Naive thymus-derived CD8-positive, alpha-beta T cell (primary cell): ENCODE data around the gene ZNF821. TPM values are rescaled to one million over a fixed set of nuclear protein-coding genes. Genes with fewer than 3 reads are reported as not detected.
A peak's percentile ranks its signal among the peaks of the same experiment; 100 is the strongest.
"Not testable (repeated sequence)": the region's sequence is repeated elsewhere in the genome, so short reads cannot be mapped to it uniquely, and the experiment has no call there.

Experiments
- ATAC-seq, 2 donors: fragments of 150-1000 bp; cut with Tn5 transposase in 1 of 2; sonication (Bioruptor Pico), chemical (Tn5 transposase) in 1 of 2; 1 replicate in 1 of 2; 2 replicates in 1 of 2; pipeline ENCODE4 v1.10.0; 2021; ENCODE audit warnings: mild to moderate bottlenecking in 2 of 2, moderate library complexity in 2 of 2
- POLR2A ChIA-PET: fragments of 350-600 bp; sonication (Branson Sonifier 250); formaldehyde crosslinking; loops from one replicate; lab custom pipeline; 2021; ENCODE audit warnings: antibody characterized with exemption; lab: Charles Lee
- DNase-seq, 10 donors: peaks; one replicate each; pipeline versions ENCODE4 v3.0.0 to v3.0.0-alpha.2; 2020 to 2022
- H3K27ac Mint-ChIP-seq, 10 donors: one replicate each; pipeline ENCODE4 v1.8.0; 2020 to 2022; ENCODE audit warnings: mild to moderate bottlenecking in 10 of 10, mixed read lengths in 10 of 10, moderate library complexity in 4 of 10, inconsistent platforms in 1 of 10
- H3K27me3 Mint-ChIP-seq, 5 donors: one replicate each; pipeline ENCODE4 v1.8.0; 2021 to 2022; ENCODE audit warnings: mixed read lengths in 5 of 5
- H3K36me3 Mint-ChIP-seq, 3 donors: one replicate each; pipeline ENCODE4 v1.8.0; 2020 to 2022; ENCODE audit warnings: mixed read lengths in 3 of 3, mild to moderate bottlenecking in 2 of 3, inconsistent platforms in 1 of 3
- H3K4me1 Mint-ChIP-seq, 4 donors: one replicate each; pipeline ENCODE4 v1.8.0; 2021 to 2022; ENCODE audit warnings: mixed read lengths in 4 of 4
- H3K4me3 Mint-ChIP-seq, 10 donors: one replicate each; pipeline ENCODE4 v1.8.0; 2020 to 2022; ENCODE audit warnings: mild to moderate bottlenecking in 10 of 10, mixed read lengths in 10 of 10, moderate library complexity in 6 of 10, inconsistent platforms in 1 of 10
- H3K9me3 Mint-ChIP-seq, 9 donors: one replicate each; pipeline ENCODE4 v1.8.0; 2020 to 2022; ENCODE audit warnings: mixed read lengths in 9 of 9, mild to moderate bottlenecking in 3 of 9, inconsistent platforms in 1 of 9, moderate library complexity in 1 of 9
- polyA plus RNA-seq, 3 donors: library from polyadenylated mRNA; unstranded; fragments of 300-500 nt; fragmentation: Illumina TruSeq; gene quantifications; one replicate each; pipeline ENCODE4 v1.2.3, GENCODE V29; 2021
- total RNA-seq, 8 experiments: library from RNA in 2 of 8; stranded (reverse) in 2 of 8; gene quantifications; one replicate each; pipeline ENCODE4 v1.2.3 and lab custom pipeline; 2021 to 2026

ZNF821 gene
- total and polyA plus RNA-seq, 5 experiments from 2014 or later = 4.3 to 5.4 (median 4.9) TPM

GRCh38 chr16:71837150-71837549 lies 46.8 kb downstream of the ZNF821 start:
- ATAC-seq (no peak), DNase-seq (no peak)
- H3K4me1 Mint-ChIP-seq = peaks cover 0 to 3% (median 0%) of the 10 kb centered on the region in 4 donors
- H3K9me3 Mint-ChIP-seq = no peaks in the 10 kb centered on the region
- no peaks in the 10 kb centered on the region for H3K36me3 Mint-ChIP-seq
- H3K27ac Mint-ChIP-seq = no peak overlapping the region
- no peak overlapping the region for H3K4me3 Mint-ChIP-seq
- POLR2A ChIA-PET = no interaction called here
- no peaks in the 10 kb centered on the region for H3K27me3 Mint-ChIP-seq

- no peak overlapping the region for H3K27ac Mint-ChIP-seq
- no peaks in the 10 kb centered on the region for H3K27me3 Mint-ChIP-seq
- no peak overlapping the region for H3K4me3 Mint-ChIP-seq
- no peaks in the 10 kb centered on the region for H3K4me1 Mint-ChIP-seq
- ATAC-seq (no peak), DNase-seq (no peak)
- H3K36me3 Mint-ChIP-seq = no peaks in the 10 kb centered on the region
- H3K9me3 Mint-ChIP-seq = no peaks in the 10 kb centered on the region
- POLR2A ChIA-PET = no interaction called here
Observed at GRCh38 chr16:71834291-71834690, 49.7 kb downstream of the ZNF821 start.

DNA sequence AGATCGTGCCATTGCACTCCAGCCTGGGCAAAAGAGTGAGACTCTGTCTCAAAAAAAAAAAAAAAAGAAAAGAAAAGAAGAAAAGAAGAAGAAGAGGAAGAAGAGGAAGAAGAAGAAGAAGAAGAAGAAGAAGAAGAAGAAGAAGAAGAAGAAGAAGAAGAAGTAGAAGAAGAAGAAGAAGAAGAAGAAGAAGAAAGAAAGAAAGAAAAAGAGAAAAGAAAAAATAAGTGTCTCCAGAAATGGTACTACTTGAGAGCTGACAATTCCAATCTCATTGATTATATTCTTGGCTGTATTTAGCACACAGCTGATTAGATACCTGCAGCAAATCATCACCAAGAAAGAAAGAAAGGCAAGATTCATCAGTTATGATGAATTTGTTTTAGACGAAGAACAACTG lies 51.9 kb downstream of the ZNF821 start:
- DNase-seq, H3K27ac Mint-ChIP-seq, H3K36me3 Mint-ChIP-seq, ATAC-seq, H3K4me1 Mint-ChIP-seq, H3K27me3 Mint-ChIP-seq, H3K4me3 Mint-ChIP-seq, POLR2A ChIA-PET, H3K9me3 Mint-ChIP-seq: not testable (repeated sequence)

DNA sequence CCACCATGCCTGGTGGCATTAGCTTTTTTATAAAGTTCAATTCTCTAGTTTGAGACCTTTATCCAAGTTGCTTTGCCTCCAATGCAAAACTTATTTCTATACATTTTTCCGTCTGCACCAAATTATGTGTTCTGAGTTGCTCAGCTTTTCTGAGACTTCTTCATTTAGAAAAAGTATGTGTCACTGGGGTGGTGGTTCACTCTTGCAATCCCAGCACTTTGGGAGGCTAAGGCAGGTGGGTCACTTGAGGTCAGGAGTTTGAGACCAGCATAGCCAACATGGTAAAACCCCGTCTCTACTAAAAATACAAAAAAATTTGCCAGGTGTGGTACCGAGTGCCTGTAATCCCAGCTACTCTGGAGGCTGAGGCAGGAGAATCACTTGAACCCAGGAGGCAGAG lies 52.3 kb downstream of the ZNF821 start:
- H3K36me3 Mint-ChIP-seq, POLR2A ChIA-PET, ATAC-seq, H3K9me3 Mint-ChIP-seq, H3K27me3 Mint-ChIP-seq, H3K27ac Mint-ChIP-seq, DNase-seq, H3K4me3 Mint-ChIP-seq, H3K4me1 Mint-ChIP-seq: not testable (repeated sequence)

DNA sequence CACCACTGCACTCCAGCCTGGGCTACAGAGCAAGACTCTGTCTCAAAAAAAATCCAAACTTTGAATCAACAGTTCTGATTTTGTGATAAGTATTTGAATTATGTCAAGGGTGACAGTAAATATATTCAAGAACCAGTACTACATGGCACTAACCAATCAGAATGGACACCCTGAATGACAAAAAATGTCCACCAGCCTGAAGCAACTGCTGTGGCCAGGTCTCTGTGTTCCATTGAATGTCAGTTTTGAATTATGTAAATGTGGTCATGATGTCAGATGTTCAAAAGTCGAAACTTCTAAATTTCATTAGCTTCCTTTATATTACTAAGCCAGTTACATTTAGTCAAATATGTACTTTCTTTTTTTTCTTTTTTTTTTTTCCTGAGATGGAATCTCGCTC lies 53.6 kb downstream of the ZNF821 start:
- no peak for ATAC-seq
- no peak overlapping the region for H3K4me3 Mint-ChIP-seq

GRCh38 chr16:71826533-71827017 lies 57.4 kb downstream of the ZNF821 start:
- no peak for DNase-seq
- Mint-ChIP-seq H3K27me3 (no peaks in the 10 kb centered on the region), H3K4me3 (no peak overlapping the region), H3K4me1 (peaks cover 0 to 3% (median 0%) of the 10 kb centered on the region in 4 donors), H3K36me3 (no peaks in the 10 kb centered on the region), H3K9me3 (no peaks in the 10 kb centered on the region), H3K27ac (no peak overlapping the region)
- POLR2A ChIA-PET = no interaction called here
- no peak for ATAC-seq

More for the DNA sequence above, 53.6 kb downstream of the ZNF821 start:
- DNase-seq = no peak
- H3K36me3 Mint-ChIP-seq = no peaks in the 10 kb centered on the region
- H3K4me1 Mint-ChIP-seq = peaks cover 0 to 3% (median 0%) of the 10 kb centered on the region in 4 donors
- POLR2A ChIA-PET = no interaction called here
- H3K9me3 Mint-ChIP-seq = no peaks in the 10 kb centered on the region
- H3K27me3 Mint-ChIP-seq = no peaks in the 10 kb centered on the region
- no peak overlapping the region for H3K27ac Mint-ChIP-seq

DNA sequence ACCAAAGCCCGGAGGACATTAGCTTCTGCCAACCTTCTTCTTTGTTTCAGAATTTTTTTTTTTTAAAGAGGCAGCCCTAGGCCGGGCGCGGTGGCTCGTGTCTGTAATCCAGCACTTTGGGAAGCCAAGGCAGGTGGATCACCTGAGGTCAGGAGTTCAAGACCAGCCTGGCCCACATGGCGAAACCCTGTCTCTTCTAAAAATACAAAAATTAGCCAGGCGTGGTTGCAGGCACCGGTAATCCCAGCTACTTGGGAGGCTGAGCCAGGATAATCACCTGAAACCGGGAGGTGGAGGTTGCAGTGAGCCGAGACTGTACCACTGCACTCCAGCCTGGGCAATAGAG lies 66.9 kb downstream of the ZNF821 start:
- not testable (repeated sequence) for H3K4me1 Mint-ChIP-seq, H3K27ac Mint-ChIP-seq, H3K4me3 Mint-ChIP-seq, DNase-seq, H3K27me3 Mint-ChIP-seq, H3K9me3 Mint-ChIP-seq, ATAC-seq, H3K36me3 Mint-ChIP-seq
- POLR2A ChIA-PET = interaction anchor here (0.6 kb wide), 1 partner anchor 77 kb away, joined by 3 read pairs; no protein-coding TSS in a partner anchor

GRCh38 chr16:71811261-71811803 lies 72.7 kb downstream of the ZNF821 start:
- peaks cover 7 to 34% (median 27%) of the 10 kb centered on the region in 4 donors for H3K4me1 Mint-ChIP-seq
- peak overlapping the region; percentile 48 to 94 (median 80) for H3K27ac Mint-ChIP-seq
- peak in 3 of 10 donors; percentile 33 to 67 (median 52) for DNase-seq
- H3K27me3 Mint-ChIP-seq = no peaks in the 10 kb centered on the region
- no peaks in the 10 kb centered on the region for H3K36me3 Mint-ChIP-seq
- no peaks in the 10 kb centered on the region for H3K9me3 Mint-ChIP-seq
- POLR2A ChIA-PET = interaction anchor here (0.6 to 6.2 kb wide), 7 partner anchors 9 to 1392 kb away, joined by 3 to 76 read pairs (median 6); partner anchors contain the start of genes ATXN1L, IST1 and ZNF821
- ATAC-seq = peak; percentile 5 to 40
- peak overlapping the region in 3 of 10 donors; percentile 21 to 47 (median 41) for H3K4me3 Mint-ChIP-seq

DNA sequence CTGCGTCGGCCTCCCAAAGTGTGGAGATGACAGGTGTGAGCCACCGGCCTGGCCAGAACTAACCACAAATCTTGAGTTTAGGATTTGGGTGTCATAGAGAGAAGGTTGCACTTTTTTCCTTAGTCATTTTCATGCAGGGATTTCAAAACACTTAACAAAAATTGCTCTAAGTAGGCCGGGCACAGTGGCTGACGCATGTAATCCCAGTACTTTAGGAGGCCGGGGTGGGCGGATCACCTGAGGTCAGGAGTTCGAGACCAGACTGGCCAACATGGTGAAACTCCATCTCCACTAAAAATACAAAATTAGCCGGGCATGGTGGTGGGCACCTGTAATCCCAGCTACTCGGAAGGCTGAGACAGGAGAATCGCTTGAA lies 73.8 kb downstream of the ZNF821 start:
- not testable (repeated sequence) for H3K9me3 Mint-ChIP-seq, ATAC-seq, H3K27me3 Mint-ChIP-seq, H3K36me3 Mint-ChIP-seq, DNase-seq
- Mint-ChIP-seq H3K4me3 (peak overlapping the region in 8 of 10 donors; percentile 10 to 100 (median 94)), H3K27ac (peak overlapping the region in 9 of 10 donors; percentile 99 to 100 (median 100)), H3K4me1 (peaks cover 7 to 39% (median 30%) of the 10 kb centered on the region in 4 donors)
- POLR2A ChIA-PET = interaction anchor here (0.6 to 6.2 kb wide), 6 partner anchors 8 to 1467 kb away, joined by 3 to 76 read pairs (median 4); partner anchors contain the start of genes IST1 and ZNF821

Other genes with a start within 250 kb of the ZNF821 start
- gene PHLPP2, start 159.5 kb downstream of the ZNF821 start, total RNA-seq = 10 to 100 TPM in 1 of 2 experiments, 1 to 10 TPM in 1; 9.6 to 12.4 TPM
- 1 to 10 TPM in 1 of 3 donors, under 1 TPM in 2; 0.76 to 1.3 (median 0.95) TPM for gene PHLPP2, start 159.5 kb downstream of the ZNF821 start, polyA plus RNA-seq
- gene AP1G1, start 75.3 kb downstream of the ZNF821 start, total RNA-seq = 100 to 1,000 TPM; 107 to 110 TPM
- gene AP1G1, start 75.3 kb downstream of the ZNF821 start, polyA plus RNA-seq = 1 to 10 TPM; 6.2 to 9.5 (median 9.1) TPM
- 10 to 100 TPM; 34.2 to 35.6 TPM for gene ATXN1L, start 38.2 kb downstream of the ZNF821 start, total RNA-seq
- gene ATXN1L, start 38.2 kb downstream of the ZNF821 start, polyA plus RNA-seq = 1 to 10 TPM; 4.8 to 8.5 (median 7.5) TPM
- gene IST1, start 11.3 kb upstream of the ZNF821 start, total RNA-seq = 100 to 1,000 TPM; 270 to 298 TPM
- 100 to 1,000 TPM; 115 to 161 (median 115) TPM for gene IST1, start 11.3 kb upstream of the ZNF821 start, polyA plus RNA-seq
- gene PKD1L3, start 116.2 kb upstream of the ZNF821 start, total RNA-seq = not detected
- gene PKD1L3, start 116.2 kb upstream of the ZNF821 start, polyA plus RNA-seq = not detected
- gene DHODH, start 124.6 kb upstream of the ZNF821 start, total RNA-seq = 10 to 100 TPM; 14.6 to 14.8 TPM
- gene DHODH, start 124.6 kb upstream of the ZNF821 start, polyA plus RNA-seq = 10 to 100 TPM in 2 of 3 donors, 1 to 10 TPM in 1; 9.9 to 14.8 (median 12.5) TPM
- gene HP, start 170.3 kb upstream of the ZNF821 start, total RNA-seq = under 1 TPM in 1 of 2 experiments, not detected in 1; 0.22 TPM
- under 1 TPM in 1 of 3 donors, not detected in 2; 0.26 TPM for gene HP, start 170.3 kb upstream of the ZNF821 start, polyA plus RNA-seq
- not detected for gene HPR, start 179.0 kb upstream of the ZNF821 start, total RNA-seq
- gene HPR, start 179.0 kb upstream of the ZNF821 start, polyA plus RNA-seq = not detected
- 10 to 100 TPM; 18.7 to 20.3 TPM for gene TXNL4B, start 209.4 kb upstream of the ZNF821 start, total RNA-seq
- gene TXNL4B, start 209.4 kb upstream of the ZNF821 start, polyA plus RNA-seq = 10 to 100 TPM; 12.0 to 17.5 (median 15.7) TPM
- 100 to 1,000 TPM; 112 to 120 TPM for gene DHX38, start 209.7 kb upstream of the ZNF821 start, total RNA-seq
- 10 to 100 TPM; 16.8 to 36.9 (median 25.9) TPM for gene DHX38, start 209.7 kb upstream of the ZNF821 start, polyA plus RNA-seq